SK-N-MC (cell line): ENCODE measurements around the gene AKIRIN1.
"Not testable (repeated sequence)": the region's sequence is repeated elsewhere in the genome, so short reads cannot be mapped to it uniquely, and the experiment has no call there.

Experiments used
- DNase-seq: peaks from one replicate; pipeline ENCODE4 v3.0.0-alpha.2; 2011; ENCODE audit warnings: low read depth, low spot score
- H3K27ac ChIP-seq: fragments of 200-600 bp; sonication (generic); 2 replicates; pipeline ENCODE4 v1.5.1; 2016; ENCODE audit warnings: mixed run types
- H3K36me3 ChIP-seq: fragments of 200-600 bp; sonication (generic); 2 replicates; pipeline ENCODE4 v1.6.1; 2017; ENCODE audit warnings: antibody characterized with exemption, low read length, mixed read lengths; ENCODE audit not compliant: insufficient read depth
- H3K4me3 ChIP-seq: fragments of 200-600 bp; sonication (generic); 2 replicates; pipeline ENCODE4 v1.5.1; 2016
- H3K9ac ChIP-seq: fragments of 200-600 bp; sonication (generic); 2 replicates; pipeline ENCODE4 v1.8.0; 2017; ENCODE audit warnings: mixed run types, mixed read lengths; ENCODE audit not compliant: insufficient read length
- H3K9me3 ChIP-seq: fragments of 200-600 bp; sonication (generic); 2 replicates; pipeline ENCODE4 v1.6.1; 2017; ENCODE audit warnings: low read depth, mild to moderate bottlenecking, antibody characterized with exemption, low read length, moderate library complexity, mixed read lengths
- EZH2 ChIP-seq: fragments of 200-600 bp; sonication (generic); IDR thresholded peaks from one replicate; pipeline ENCODE4 v1.6.1; 2017; ENCODE audit warnings: antibody characterized with exemption
- FOXP2 ChIP-seq: optimal IDR thresholded peaks from 2 replicates; pipeline ENCODE3; 2011; ENCODE audit warnings: mild to moderate bottlenecking, moderate library complexity; ENCODE audit not compliant: insufficient read depth; ENCODE audit errors: extremely low read length, control extremely low read depth
- POLR2AphosphoS5 ChIP-seq: IDR thresholded peaks from 2 replicates; pipeline ENCODE4 v1.6.1; 2012; ENCODE audit warnings: mild to moderate bottlenecking, low read depth, low read length, borderline replicate concordance

AKIRIN1 gene

DNA sequence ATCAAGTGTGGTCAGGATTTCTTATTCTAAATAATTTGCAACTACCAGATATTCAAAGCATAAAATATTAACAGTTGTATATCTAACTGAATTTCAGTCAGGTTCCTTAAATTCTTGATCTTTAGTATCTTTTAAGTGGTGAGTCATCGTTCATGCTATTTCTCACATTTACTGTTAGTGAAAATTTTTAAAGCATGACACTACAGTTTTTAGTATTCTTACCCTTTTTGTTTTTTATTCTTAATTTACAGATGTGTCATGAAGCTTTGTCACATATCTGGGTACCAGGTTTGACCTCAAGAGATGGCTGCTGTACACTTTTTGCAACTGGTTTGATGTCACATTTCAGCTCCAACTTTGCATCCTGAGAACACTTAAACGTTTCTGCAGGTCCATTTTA is 12.7 kb downstream of the AKIRIN1 start:
- no peaks in the 10 kb centered on the region for H3K9me3 ChIP-seq
- no peak for DNase-seq
- no peak for TF ChIP-seq POLR2AphosphoS5
- TF ChIP-seq EZH2 = no peak
- TF ChIP-seq FOXP2 = no peak
- no peak overlapping the region for H3K27ac ChIP-seq
- peaks cover 100% of the 10 kb centered on the region for H3K36me3 ChIP-seq
- no peak overlapping the region for H3K4me3 ChIP-seq
- H3K9ac ChIP-seq = no peak overlapping the region

DNA sequence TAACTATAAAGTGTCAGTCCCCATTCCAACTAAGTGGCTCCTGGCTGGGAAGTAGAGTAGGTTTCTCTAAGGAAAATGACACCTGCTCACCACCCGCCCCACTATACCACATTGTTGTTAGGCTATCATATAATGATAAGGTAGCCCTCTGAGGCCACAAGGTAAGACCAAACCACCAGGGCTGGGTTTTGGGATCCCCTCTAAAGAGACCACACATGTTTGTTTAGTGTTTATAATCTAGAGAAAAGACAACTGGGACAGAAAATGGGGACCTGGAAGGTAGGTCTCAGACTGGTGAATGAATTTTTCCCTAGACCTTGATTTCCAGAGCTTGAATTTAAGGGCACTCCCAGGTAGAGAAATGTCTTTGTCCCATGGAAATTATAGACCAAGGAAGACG is 15.2 kb downstream of the AKIRIN1 start:
- Histone ChIP-seq H3K4me3 (no peak overlapping the region), H3K36me3 (peaks cover 86% of the 10 kb centered on the region), H3K9ac (no peak overlapping the region), H3K9me3 (no peaks in the 10 kb centered on the region), H3K27ac (no peak overlapping the region)
- DNase-seq = no peak
- TF ChIP-seq POLR2AphosphoS5 (no peak), FOXP2 (no peak), EZH2 (no peak)

DNA sequence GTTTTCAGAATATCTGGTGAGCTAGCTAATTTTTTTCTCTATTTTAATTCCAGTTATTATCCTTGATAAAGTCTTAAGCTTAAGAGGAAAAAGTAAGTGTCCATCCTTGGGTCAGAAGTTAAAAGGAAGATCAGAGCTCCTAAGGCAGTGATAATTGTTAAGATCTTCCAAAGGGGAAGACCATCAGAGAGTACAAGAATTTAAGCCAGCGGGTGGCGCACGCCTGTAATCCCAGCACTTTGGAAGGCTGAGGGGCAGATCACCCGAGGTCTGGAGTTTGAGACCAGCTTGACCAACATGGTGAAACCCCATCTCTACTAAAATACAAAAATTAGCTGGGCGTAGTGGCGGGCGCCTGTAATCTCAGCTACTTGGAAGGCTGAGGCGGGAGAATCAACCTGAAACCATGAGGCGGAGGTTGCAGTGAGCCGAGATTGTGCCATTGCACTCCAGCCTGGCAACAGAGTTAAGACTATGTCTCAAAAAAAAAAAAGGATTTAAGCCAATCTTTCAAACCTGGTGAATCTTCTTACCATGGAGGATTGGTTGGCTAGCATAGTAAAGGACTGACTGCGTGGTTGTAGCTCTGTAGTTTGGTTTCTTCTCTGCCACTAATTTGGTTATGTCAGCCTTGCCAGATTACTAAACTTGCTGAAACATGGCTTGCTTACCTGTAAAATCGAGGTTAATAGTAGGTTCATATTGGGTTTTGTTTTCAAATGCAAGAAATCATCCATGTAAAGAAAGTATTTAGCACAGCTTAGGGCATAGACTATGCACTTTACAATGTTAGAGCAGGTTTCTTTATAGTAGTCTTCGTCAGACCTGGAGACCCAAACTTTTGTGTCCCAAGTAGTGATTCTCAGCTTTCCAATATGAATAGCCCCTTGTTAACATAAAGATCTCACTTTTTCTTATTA is 15.9 kb downstream of the AKIRIN1 start:
- H3K9me3 ChIP-seq = no peaks in the 10 kb centered on the region
- DNase-seq = no peak
- H3K4me3 ChIP-seq = no peak overlapping the region
- peaks cover 83% of the 10 kb centered on the region for H3K36me3 ChIP-seq
- H3K9ac ChIP-seq = no peak overlapping the region
- TF ChIP-seq FOXP2 (no peak), EZH2 (no peak), POLR2AphosphoS5 (no peak)
- no peak overlapping the region for H3K27ac ChIP-seq

GRCh38 chr1:39014956-39015355 is 23.9 kb downstream of the AKIRIN1 start:
- DNase-seq, H3K4me3 ChIP-seq, H3K36me3 ChIP-seq, H3K9me3 ChIP-seq, H3K27ac ChIP-seq, H3K9ac ChIP-seq: not testable (repeated sequence)

- H3K36me3 ChIP-seq = peaks cover 4% of the 10 kb centered on the region; the same call in 1 of the 2 replicates
- no peak overlapping the region for H3K27ac ChIP-seq
- H3K4me3 ChIP-seq = no peak overlapping the region
- H3K9ac ChIP-seq = no peak overlapping the region
- H3K9me3 ChIP-seq = no peaks in the 10 kb centered on the region
- no peak for DNase-seq
- no peak for TF ChIP-seq FOXP2
Measured at GRCh38 chr1:39016604-39017171, 25.6 kb downstream of the AKIRIN1 start.

DNA sequence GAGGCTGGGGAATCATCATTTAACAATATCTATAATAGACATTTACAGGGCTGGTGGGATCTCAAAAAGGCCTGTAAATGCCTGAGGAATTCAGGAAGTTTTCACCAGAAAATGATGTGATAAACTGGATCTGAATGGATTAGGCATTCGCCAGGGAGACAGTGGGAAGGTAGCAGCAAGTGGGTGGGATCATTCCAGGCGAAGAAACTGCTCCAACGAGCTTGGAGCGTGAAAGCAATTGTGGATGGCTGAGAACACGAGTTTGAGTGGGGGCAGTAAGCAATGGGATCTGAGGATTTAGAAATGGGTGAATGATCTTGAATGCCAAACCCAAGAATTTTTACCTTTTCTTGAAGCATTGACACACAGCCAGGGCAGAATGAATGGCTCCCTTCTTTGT is 26.2 kb downstream of the AKIRIN1 start:
- TF ChIP-seq POLR2AphosphoS5 (no peak), EZH2 (no peak), FOXP2 (no peak)
- H3K9ac ChIP-seq = no peak overlapping the region
- H3K4me3 ChIP-seq = no peak overlapping the region
- no peak overlapping the region for H3K27ac ChIP-seq
- no peaks in the 10 kb centered on the region for H3K9me3 ChIP-seq
- DNase-seq = no peak
- H3K36me3 ChIP-seq = no peaks in the 10 kb centered on the region

DNA sequence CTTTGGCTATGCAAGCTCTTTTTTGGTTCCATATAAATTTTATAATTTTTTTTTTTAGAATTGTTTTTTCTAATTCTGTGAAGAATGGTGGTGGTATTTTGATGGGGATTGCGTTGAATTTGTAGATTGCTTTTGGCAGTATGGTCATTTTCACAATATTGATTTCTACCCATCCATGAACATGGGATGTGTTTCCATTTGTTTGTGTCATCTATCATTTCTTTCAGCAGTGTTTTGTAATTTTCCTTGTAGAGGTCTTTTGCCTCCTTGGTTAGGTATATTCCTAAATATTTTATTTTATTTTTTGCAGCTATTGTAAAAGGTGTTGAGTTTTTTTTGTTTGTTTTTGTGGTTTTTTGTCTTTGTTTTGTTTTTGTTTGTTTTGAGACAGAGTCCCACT is 29.4 kb downstream of the AKIRIN1 start:
- H3K9me3 ChIP-seq, DNase-seq, H3K9ac ChIP-seq, H3K36me3 ChIP-seq, H3K27ac ChIP-seq, H3K4me3 ChIP-seq: not testable (repeated sequence)

DNA sequence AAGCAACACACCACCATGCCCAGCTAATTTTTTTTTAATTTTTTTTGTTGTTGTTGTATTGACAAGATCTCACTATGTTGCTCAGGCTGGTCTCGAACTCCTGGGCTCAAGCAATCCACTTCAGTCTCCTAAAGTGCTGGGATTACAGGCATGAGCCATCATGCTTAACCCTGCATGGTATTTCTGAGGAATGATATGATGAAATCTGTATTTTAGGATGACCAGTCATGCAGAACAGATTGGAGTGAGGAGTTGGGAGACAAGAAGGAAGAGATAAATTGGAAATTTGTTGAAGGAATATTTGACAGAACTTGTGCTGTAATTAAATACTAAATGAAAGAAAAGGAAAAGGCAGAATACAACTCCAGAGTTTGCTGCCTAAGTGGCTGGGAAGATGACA is 30.4 kb downstream of the AKIRIN1 start:
- TF ChIP-seq FOXP2 = no peak
- TF ChIP-seq POLR2AphosphoS5 = no peak
- TF ChIP-seq EZH2 = no peak
- H3K9ac ChIP-seq = no peak overlapping the region
- H3K36me3 ChIP-seq = no peaks in the 10 kb centered on the region
- no peak overlapping the region for H3K27ac ChIP-seq
- DNase-seq = no peak
- H3K4me3 ChIP-seq = no peak overlapping the region
- H3K9me3 ChIP-seq = no peaks in the 10 kb centered on the region

DNA sequence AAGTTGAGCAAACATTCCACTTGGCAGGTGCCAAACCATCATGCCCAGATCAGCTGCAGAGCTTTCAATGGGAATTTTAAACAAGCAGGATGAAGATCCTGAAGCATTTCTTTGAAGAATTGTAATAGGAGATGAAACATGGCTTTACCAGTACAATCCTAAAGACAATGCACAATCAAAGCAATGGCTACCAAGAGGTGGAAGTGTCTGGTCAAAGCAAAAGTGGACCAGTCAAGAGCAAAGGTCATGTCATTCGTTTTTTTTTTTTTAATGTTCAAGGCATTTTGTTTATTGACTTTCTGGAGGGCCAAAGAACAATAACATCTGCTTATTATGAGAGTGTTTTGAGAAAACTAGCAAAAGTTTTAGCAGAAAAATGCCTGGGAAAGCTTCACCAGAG is 32.1 kb downstream of the AKIRIN1 start:
- no peak for TF ChIP-seq POLR2AphosphoS5
- Histone ChIP-seq H3K4me3 (no peak overlapping the region), H3K27ac (no peak overlapping the region), H3K9ac (no peak overlapping the region), H3K9me3 (no peaks in the 10 kb centered on the region), H3K36me3 (no peaks in the 10 kb centered on the region)
- DNase-seq = no peak
